ENCODE measurements around the gene KHDRBS1. TPM values are rescaled to one million over a fixed set of nuclear protein-coding genes. Genes with fewer than 3 reads are reported as not detected.

KHDRBS1 gene
- total RNA-seq, 1 donor from 2014 or later: 139 TPM

DNA sequence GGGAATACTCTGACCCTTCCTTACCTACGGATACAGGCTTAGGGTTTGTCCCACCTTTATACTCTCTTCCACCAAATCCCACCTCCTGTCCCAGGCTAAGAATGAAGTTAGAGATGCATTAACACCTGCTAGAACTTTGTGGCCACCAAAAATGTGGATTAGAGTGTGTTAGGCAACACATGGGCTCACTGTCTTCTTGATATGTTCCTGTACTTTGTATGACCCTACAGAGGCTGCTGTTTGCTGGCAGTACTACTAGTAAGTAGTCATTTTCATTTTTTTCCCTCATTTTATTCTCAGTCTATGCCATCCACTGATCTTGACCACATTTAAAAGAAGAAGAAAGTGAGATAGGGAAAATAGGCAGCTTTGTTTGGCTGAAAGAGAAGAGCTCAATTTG lies 38.0 kb downstream of the KHDRBS1 start:
- Histone ChIP-seq H3K4me3 (ENCODE audit: insufficient read depth, low read depth, low read length) (no peak overlapping the region), H3K27ac (ENCODE audit: low read depth, low read length) (no peak overlapping the region), H3K4me1 (ENCODE audit: insufficient read depth, low read length) (no peaks in the 10 kb centered on the region), H3K9me3 (ENCODE audit: insufficient read depth, low read depth, low read length) (no peaks in the 10 kb centered on the region), H2AFZ (ENCODE audit: low read depth, low read length) (no peak overlapping the region), H3K27me3 (ENCODE audit: insufficient read depth, low read length) (no peaks in the 10 kb centered on the region), H3K4me2 (ENCODE audit: low read length) (no peak overlapping the region), H3K79me2 (ENCODE audit: insufficient read depth, low read length) (peaks cover 73% of the 10 kb centered on the region), H3K36me3 (ENCODE audit: insufficient read depth, low read length) (peaks cover 66% of the 10 kb centered on the region), H4K20me1 (ENCODE audit: insufficient read depth, low read length) (peaks cover 83% of the 10 kb centered on the region), H3K9ac (ENCODE audit: low read length) (no peak overlapping the region)
- no peaks in the 10 kb centered on the region for H3K9me3 Mint-ChIP-seq (ENCODE audit: unreplicated experiment)
- DNase-seq (ENCODE audit: low read depth) (no peak), FAIRE-seq (no peak)
- no peak overlapping the region for H3K4me3 Mint-ChIP-seq (ENCODE audit: unreplicated experiment)
- H3K27me3 Mint-ChIP-seq (ENCODE audit: low read depth, unreplicated experiment): no peaks in the 10 kb centered on the region
- no peak overlapping the region for H3K27ac Mint-ChIP-seq (ENCODE audit: unreplicated experiment)
- TF ChIP-seq, protein P1, sequence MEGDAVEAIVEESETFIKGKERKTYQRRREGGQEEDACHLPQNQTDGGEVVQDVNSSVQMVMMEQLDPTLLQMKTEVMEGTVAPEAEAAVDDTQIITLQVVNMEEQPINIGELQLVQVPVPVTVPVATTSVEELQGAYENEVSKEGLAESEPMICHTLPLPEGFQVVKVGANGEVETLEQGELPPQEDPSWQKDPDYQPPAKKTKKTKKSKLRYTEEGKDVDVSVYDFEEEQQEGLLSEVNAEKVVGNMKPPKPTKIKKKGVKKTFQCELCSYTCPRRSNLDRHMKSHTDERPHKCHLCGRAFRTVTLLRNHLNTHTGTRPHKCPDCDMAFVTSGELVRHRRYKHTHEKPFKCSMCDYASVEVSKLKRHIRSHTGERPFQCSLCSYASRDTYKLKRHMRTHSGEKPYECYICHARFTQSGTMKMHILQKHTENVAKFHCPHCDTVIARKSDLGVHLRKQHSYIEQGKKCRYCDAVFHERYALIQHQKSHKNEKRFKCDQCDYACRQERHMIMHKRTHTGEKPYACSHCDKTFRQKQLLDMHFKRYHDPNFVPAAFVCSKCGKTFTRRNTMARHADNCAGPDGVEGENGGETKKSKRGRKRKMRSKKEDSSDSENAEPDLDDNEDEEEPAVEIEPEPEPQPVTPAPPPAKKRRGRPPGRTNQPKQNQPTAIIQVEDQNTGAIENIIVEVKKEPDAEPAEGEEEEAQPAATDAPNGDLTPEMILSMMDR (IDR thresholded peaks at IDR 0.05; ENCODE audit: insufficient read depth, low read depth, low read length): no peak
- TF ChIP-seq EZH2 (IDR thresholded peaks at IDR 0.05; ENCODE audit: insufficient read depth, low read length): no peak
- H3K36me3 Mint-ChIP-seq (ENCODE audit: low read depth, unreplicated experiment): peaks cover 34% of the 10 kb centered on the region
- peaks cover 3% of the 10 kb centered on the region for H3K4me1 Mint-ChIP-seq (ENCODE audit: low read depth, unreplicated experiment)

DNA sequence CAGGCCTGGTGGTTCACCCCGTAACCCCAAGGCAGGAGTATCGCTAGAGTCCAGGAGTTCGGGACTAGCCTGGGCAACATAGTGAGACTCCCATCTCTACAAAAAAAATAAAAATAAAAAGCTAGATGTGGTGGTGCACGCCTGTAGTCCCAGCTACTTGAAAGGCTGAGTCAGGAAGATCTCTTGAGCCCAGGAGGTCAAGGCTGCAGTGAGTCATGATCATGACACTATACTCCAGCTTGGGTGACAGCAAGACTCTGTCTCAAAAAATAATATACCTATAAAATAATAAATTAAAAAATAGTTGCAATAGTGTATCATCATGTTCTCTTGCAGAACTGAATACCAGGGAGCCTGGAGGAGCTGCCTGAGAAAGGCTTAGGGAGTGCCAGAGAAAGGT lies 39.2 kb downstream of the KHDRBS1 start:
- H3K4me2 ChIP-seq (ENCODE audit: low read length): no peak overlapping the region
- Mint-ChIP-seq H3K36me3 (ENCODE audit: low read depth, unreplicated experiment) (peaks cover 35% of the 10 kb centered on the region), H3K4me1 (ENCODE audit: low read depth, unreplicated experiment) (peaks cover 3% of the 10 kb centered on the region), H3K27me3 (ENCODE audit: low read depth, unreplicated experiment) (no peaks in the 10 kb centered on the region), H3K4me3 (ENCODE audit: unreplicated experiment) (no peak overlapping the region), H3K9me3 (ENCODE audit: unreplicated experiment) (no peaks in the 10 kb centered on the region), H3K27ac (ENCODE audit: unreplicated experiment) (peak overlapping the region; percentile 78)
- no peak overlapping the region for H3K4me3 ChIP-seq (ENCODE audit: insufficient read depth, low read depth, low read length)
- no peaks in the 10 kb centered on the region for H3K9me3 ChIP-seq (ENCODE audit: insufficient read depth, low read depth, low read length)
- FAIRE-seq (no peak), DNase-seq (ENCODE audit: low read depth) (peak; percentile 32)
- H3K27ac ChIP-seq (ENCODE audit: low read depth, low read length): no peak overlapping the region
- TF ChIP-seq, protein P1 (IDR thresholded peaks at IDR 0.05; ENCODE audit: insufficient read depth, low read depth, low read length): no peak
- TF ChIP-seq EZH2 (IDR thresholded peaks at IDR 0.05; ENCODE audit: insufficient read depth, low read length): no peak
- no peak overlapping the region for H3K9ac ChIP-seq (ENCODE audit: low read length)
- H3K79me2 ChIP-seq (ENCODE audit: insufficient read depth, low read length): peaks cover 70% of the 10 kb centered on the region
- no peaks in the 10 kb centered on the region for H3K4me1 ChIP-seq (ENCODE audit: insufficient read depth, low read length)
- H3K36me3 ChIP-seq (ENCODE audit: insufficient read depth, low read length): peaks cover 61% of the 10 kb centered on the region
- H3K27me3 ChIP-seq (ENCODE audit: insufficient read depth, low read length): no peaks in the 10 kb centered on the region
- peaks cover 72% of the 10 kb centered on the region for H4K20me1 ChIP-seq (ENCODE audit: insufficient read depth, low read length)
- no peak overlapping the region for H2AFZ ChIP-seq (ENCODE audit: low read depth, low read length)

DNA sequence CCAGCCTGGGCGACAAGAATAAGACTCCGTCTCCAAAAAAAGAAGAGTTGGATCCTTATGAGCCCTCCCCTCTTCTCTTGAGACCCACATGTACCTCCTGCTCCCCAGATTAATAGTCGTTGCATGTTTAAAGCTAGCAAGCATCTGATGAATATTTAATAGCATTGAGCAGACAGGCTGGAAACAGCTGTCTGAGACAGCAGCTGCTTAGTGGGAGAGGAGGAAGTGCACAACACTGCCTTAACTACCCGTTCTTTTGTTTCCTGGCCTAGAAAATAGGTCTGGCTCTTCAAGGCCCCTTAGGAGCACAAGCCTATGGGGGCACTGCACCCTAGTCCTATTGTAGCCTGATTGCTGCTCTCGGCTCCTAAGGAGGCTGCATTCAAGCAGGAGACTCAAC lies 41.7 kb downstream of the KHDRBS1 start:
- no peak overlapping the region for H3K4me3 Mint-ChIP-seq (ENCODE audit: unreplicated experiment)
- H4K20me1 ChIP-seq (ENCODE audit: insufficient read depth, low read length): peaks cover 69% of the 10 kb centered on the region
- H3K4me2 ChIP-seq (ENCODE audit: low read length): no peak overlapping the region
- no peak overlapping the region for H3K9ac ChIP-seq (ENCODE audit: low read length)
- no peaks in the 10 kb centered on the region for H3K27me3 Mint-ChIP-seq (ENCODE audit: low read depth, unreplicated experiment)
- H3K27ac ChIP-seq (ENCODE audit: low read depth, low read length): no peak overlapping the region
- no peak overlapping the region for H3K4me3 ChIP-seq (ENCODE audit: insufficient read depth, low read depth, low read length)
- peaks cover 3% of the 10 kb centered on the region for H3K4me1 Mint-ChIP-seq (ENCODE audit: low read depth, unreplicated experiment)
- TF ChIP-seq, protein P1 (IDR thresholded peaks at IDR 0.05; ENCODE audit: insufficient read depth, low read depth, low read length): no peak
- TF ChIP-seq EZH2 (IDR thresholded peaks at IDR 0.05; ENCODE audit: insufficient read depth, low read length): no peak
- no peak overlapping the region for H3K27ac Mint-ChIP-seq (ENCODE audit: unreplicated experiment)
- peaks cover 43% of the 10 kb centered on the region for H3K36me3 Mint-ChIP-seq (ENCODE audit: low read depth, unreplicated experiment)
- no peak for DNase-seq (ENCODE audit: low read depth)
- no peaks in the 10 kb centered on the region for H3K27me3 ChIP-seq (ENCODE audit: insufficient read depth, low read length)
- H3K79me2 ChIP-seq (ENCODE audit: insufficient read depth, low read length): peaks cover 48% of the 10 kb centered on the region
- H3K9me3 Mint-ChIP-seq (ENCODE audit: unreplicated experiment): no peaks in the 10 kb centered on the region
- no peak overlapping the region for H2AFZ ChIP-seq (ENCODE audit: low read depth, low read length)
- no peaks in the 10 kb centered on the region for H3K9me3 ChIP-seq (ENCODE audit: insufficient read depth, low read depth, low read length)
- peaks cover 71% of the 10 kb centered on the region for H3K36me3 ChIP-seq (ENCODE audit: insufficient read depth, low read length)
- FAIRE-seq: no peak
- no peaks in the 10 kb centered on the region for H3K4me1 ChIP-seq (ENCODE audit: insufficient read depth, low read length)
